HUDEP-2 (cell line): Measurements from ENCODE around the gene IL17RB.

Experiments used
- DNase-seq, 76 experiments: peaks; one replicate each; lab custom pipeline; 2025; ENCODE audit not compliant: unreplicated experiment in 76 of 76; lab: John Stamatoyannopoulos, UW

Gene IL17RB

GRCh38 chr3:53828581-53828980 is 17.8 kb upstream of the IL17RB start:
- DNase-seq, result no peak

- no peak for DNase-seq
Observed at GRCh38 chr3:53829605-53830004, 16.8 kb upstream of the IL17RB start.

GRCh38 chr3:53830944-53831343 is 15.4 kb upstream of the IL17RB start:
- DNase-seq, result no peak

- DNase-seq, result no peak
Observed at GRCh38 chr3:53833053-53833645, 13.2 kb upstream of the IL17RB start.

GRCh38 chr3:53833700-53834099 is 12.7 kb upstream of the IL17RB start:
- DNase-seq, result no peak

GRCh38 chr3:53834429-53835095 is 11.8 kb upstream of the IL17RB start:
- no peak for DNase-seq

GRCh38 chr3:53835257-53835656 is 11.1 kb upstream of the IL17RB start:
- no peak for DNase-seq

- no peak for DNase-seq
Observed at GRCh38 chr3:53836084-53836872, 10.1 kb upstream of the IL17RB start.

- peak in 2 of 76 experiments; percentile 4 to 5 for DNase-seq
Observed at GRCh38 chr3:53837331-53837730, 9.0 kb upstream of the IL17RB start.

- DNase-seq, result no peak
Observed at GRCh38 chr3:53841296-53841695, 5.1 kb upstream of the IL17RB start.

GRCh38 chr3:53842436-53843194 is 3.8 kb upstream of the IL17RB start:
- DNase-seq, result no peak

- no peak for DNase-seq
Observed at GRCh38 chr3:53843195-53844177, 2.9 kb upstream of the IL17RB start.

- DNase-seq, result no peak
Observed at GRCh38 chr3:53844262-53845102, 1.9 kb upstream of the IL17RB start.

GRCh38 chr3:53845103-53845880 is 1.1 kb upstream of the IL17RB start:
- peak in 26 of 76 experiments; percentile 2 to 32 (median 11) for DNase-seq

GRCh38 chr3:53845881-53846133 is 561 bp upstream of the IL17RB start:
- DNase-seq, result no peak

- DNase-seq, result no peak
Observed at GRCh38 chr3:53846851-53847155, 435 bp downstream of the IL17RB start.

GRCh38 chr3:53849916-53850315 is 3.5 kb downstream of the IL17RB start:
- no peak for DNase-seq

GRCh38 chr3:53850895-53851294 is 4.5 kb downstream of the IL17RB start:
- no peak for DNase-seq

GRCh38 chr3:53856964-53857363 is 10.6 kb downstream of the IL17RB start:
- DNase-seq, result no peak
